ENCODE results near the gene CRABP2.

- no peak for TF ChIP-seq CTCF (IDR thresholded peaks at IDR 0.05)
- no peak for TF ChIP-seq REST (IDR thresholded peaks at IDR 0.05; ENCODE audit: insufficient read depth in 1 of 2, low read depth in 2 of 2, low read length in 1 of 2)
- TF ChIP-seq SIN3A (IDR thresholded peaks at IDR 0.05; ENCODE audit: borderline replicate concordance, insufficient read depth, low read depth, low read length) = no peak
- TF ChIP-seq POLR2AphosphoS5 (IDR thresholded peaks at IDR 0.05; ENCODE audit: low read depth, low read length) = no peak
- no peak for TF ChIP-seq TCF7L2 (IDR thresholded peaks at IDR 0.05; ENCODE audit: low read depth, low read length)
These were observed 38.3 kb upstream of the CRABP2 start for GRCh38 chr1:156743367-156744302.

Data from Panc1 (cell line).